B cell (primary cell): ENCODE results near the gene SP140. TPM values are rescaled to one million over a fixed set of nuclear protein-coding genes. Genes with fewer than 3 reads are reported as not detected.
A peak's percentile ranks its signal among the peaks of the same experiment; 100 is the strongest.

Source experiments
- ATAC-seq: fragments of 200-7000 bp; cut with Tn5 transposase; one replicate; pipeline ENCODE4 v1.10.0; 2021; ENCODE audit warnings: low read depth, mild to moderate bottlenecking, moderate number of reproducible peaks, moderate library complexity
- CTCF ChIA-PET: fragments of 350-600 bp; sonication (Branson Sonifier 250); formaldehyde crosslinking; loops from one replicate; lab custom pipeline; 2021; ENCODE audit warnings: antibody characterized with exemption, inconsistent platforms; lab: Charles Lee
- POLR2A ChIA-PET: fragments of 350-600 bp; sonication (Branson Sonifier 250); formaldehyde crosslinking; loops from one replicate; lab custom pipeline; 2021; ENCODE audit warnings: antibody characterized with exemption; lab: Charles Lee
- DNase-seq: peaks from one replicate; pipeline ENCODE4 v3.0.0; 2013
- H2AFZ ChIP-seq: 2 replicates; pipeline ENCODE4 v1.6.1; 2012; ENCODE audit warnings: mild to moderate bottlenecking, low read depth, low read length; ENCODE audit not compliant: insufficient read depth, poor library complexity, severe bottlenecking
- H3K27ac ChIP-seq, 2 donors: 1 replicate in 1 of 2; 2 replicates in 1 of 2; pipeline ENCODE4 v1.5.1; 2012 to 2013; ENCODE audit warnings: low read length in 2 of 2, mild to moderate bottlenecking in 2 of 2, moderate library complexity in 1 of 2
- H3K27me3 ChIP-seq, 4 experiments: fragments of 200-600 bp in 1 of 4; sonication (generic) in 1 of 4; replicated peaks in 1 of 4; 1 replicate in 2 of 4; 2 replicates in 2 of 4; pipeline versions ENCODE4 v1.6.1 to v1.7.0; 2013 to 2016; ENCODE audit warnings: low read length in 3 of 4, mild to moderate bottlenecking in 2 of 4, mixed read lengths in 1 of 4, moderate library complexity in 1 of 4; ENCODE audit not compliant: insufficient read depth in 4 of 4, control insufficient read depth in 3 of 4; ENCODE audit errors: control extremely low read depth in 1 of 4
- H3K36me3 ChIP-seq, 2 experiments: replicated peaks in 1 of 2; 1 replicate in 1 of 2; 2 replicates in 1 of 2; pipeline versions ENCODE4 v1.6.1 to v1.7.1; 2013; ENCODE audit warnings: low read length in 1 of 2; ENCODE audit not compliant: insufficient read depth in 2 of 2, control insufficient read depth in 1 of 2; ENCODE audit errors: control extremely low read depth in 1 of 2, extremely low read depth in 1 of 2
- H3K4me1 ChIP-seq, 2 donors: fragments of 200-600 bp in 1 of 2; sonication (generic) in 1 of 2; 1 replicate in 1 of 2; 2 replicates in 1 of 2; pipeline versions ENCODE4 v1.5.1 to v1.6.1; 2013 to 2017; ENCODE audit warnings: low read length in 2 of 2; ENCODE audit not compliant: control insufficient read depth in 2 of 2, insufficient read depth in 2 of 2
- H3K4me2 ChIP-seq: replicated peaks from 2 replicates; pipeline ENCODE3; 2012; ENCODE audit warnings: mild to moderate bottlenecking, low read depth, low read length; ENCODE audit not compliant: poor library complexity, severe bottlenecking
- H3K4me3 ChIP-seq, 5 experiments: fragments of 200-600 bp in 1 of 5; sonication (generic) in 1 of 5; 1 replicate in 3 of 5; 2 replicates in 2 of 5; pipeline versions ENCODE4 v1.5.1 to v1.7.0; 2011 to 2016; ENCODE audit warnings: low read length in 4 of 5, mild to moderate bottlenecking in 4 of 5, low read depth in 2 of 5, control low read depth in 1 of 5, moderate library complexity in 1 of 5; ENCODE audit not compliant: insufficient read depth in 1 of 5; ENCODE audit errors: control extremely low read depth in 1 of 5, extremely low read depth in 1 of 5
- H3K79me2 ChIP-seq: fragments of 200-600 bp; sonication (generic); one replicate; pipeline ENCODE4 v1.6.0; 2016; ENCODE audit warnings: low read length; ENCODE audit not compliant: control insufficient read depth, insufficient read depth
- H3K9ac ChIP-seq: fragments of 200-600 bp; sonication (generic); 2 replicates; pipeline ENCODE4 v1.6.1; 2017; ENCODE audit warnings: mild to moderate bottlenecking, low read length, moderate library complexity
- H3K9me3 ChIP-seq, 3 donors: one replicate each; pipeline versions ENCODE4 v1.6.1 to v1.7.1; 2013; ENCODE audit warnings: low read length in 2 of 3; ENCODE audit not compliant: control insufficient read depth in 2 of 3, insufficient read depth in 1 of 3; ENCODE audit errors: control extremely low read depth in 1 of 3
- H4K20me1 ChIP-seq: 2 replicates; pipeline ENCODE4 v1.6.0; 2012; ENCODE audit warnings: mild to moderate bottlenecking, low read length; ENCODE audit not compliant: insufficient read depth, control insufficient read depth, poor library complexity, severe bottlenecking
- H3K27ac Mint-ChIP-seq: one replicate; pipeline ENCODE4 v1.8.0; 2021; ENCODE audit warnings: mixed read lengths
- H3K27me3 Mint-ChIP-seq: one replicate; pipeline ENCODE4 v1.8.0; 2021; ENCODE audit warnings: mixed read lengths
- H3K4me1 Mint-ChIP-seq: one replicate; pipeline ENCODE4 v1.8.0; 2021; ENCODE audit warnings: mixed read lengths
- H3K4me3 Mint-ChIP-seq: one replicate; pipeline ENCODE4 v1.8.0; 2021; ENCODE audit warnings: mixed read lengths
- H3K9me3 Mint-ChIP-seq: one replicate; pipeline ENCODE4 v1.8.0; 2022; ENCODE audit warnings: mixed read lengths; ENCODE audit not compliant: insufficient read depth
- CTCF ChIP-seq: fragments of 200-600 bp; IDR thresholded peaks from one replicate; pipeline ENCODE4 v1.8.0; 2022; ENCODE audit warnings: antibody characterized with exemption, mild to moderate bottlenecking
- EZH2 ChIP-seq: IDR thresholded peaks from 2 replicates; pipeline ENCODE4 v1.6.1; 2012; ENCODE audit warnings: borderline replicate concordance, low read depth, mild to moderate bottlenecking, moderate library complexity, low read length; ENCODE audit not compliant: insufficient read depth, poor library complexity, severe bottlenecking
- WGBS: methylation state at CpG from one replicate; pipeline ENCODE4 v1.1.5; 2013; ENCODE audit warnings: missing lambda C conversion rate; ENCODE audit not compliant: insufficient coverage; 5-methylcytosine and 5-hydroxymethylcytosine counted together
- intact Hi-C: fragments of 100-400 bp; cut with micrococcal nuclease; formaldehyde crosslinking; loops from one replicate; pipeline ENCODE4 v1.10.0; 2022
- polyA plus RNA-seq: library from polyadenylated mRNA; depleted of rRNA; stranded (reverse); fragments of >200 nt; gene quantifications from 2 replicates; pipeline ENCODE4 v1.2.3, GENCODE V29; 2012
- total RNA-seq, 2 donors: library from RNA; stranded (reverse); fragments of 120-200 nt in 1 of 2; gene quantifications; 1 replicate in 1 of 2; 2 replicates in 1 of 2; pipeline versions ENCODE4 v1.2.3 to v1.2.4, GENCODE V29; 2013 to 2022

SP140 gene
- total and polyA plus RNA-seq, 2 donors (not counting 1 experiment from before 2014, with no cell fraction given) = 78.7 to 411 TPM

DNA sequence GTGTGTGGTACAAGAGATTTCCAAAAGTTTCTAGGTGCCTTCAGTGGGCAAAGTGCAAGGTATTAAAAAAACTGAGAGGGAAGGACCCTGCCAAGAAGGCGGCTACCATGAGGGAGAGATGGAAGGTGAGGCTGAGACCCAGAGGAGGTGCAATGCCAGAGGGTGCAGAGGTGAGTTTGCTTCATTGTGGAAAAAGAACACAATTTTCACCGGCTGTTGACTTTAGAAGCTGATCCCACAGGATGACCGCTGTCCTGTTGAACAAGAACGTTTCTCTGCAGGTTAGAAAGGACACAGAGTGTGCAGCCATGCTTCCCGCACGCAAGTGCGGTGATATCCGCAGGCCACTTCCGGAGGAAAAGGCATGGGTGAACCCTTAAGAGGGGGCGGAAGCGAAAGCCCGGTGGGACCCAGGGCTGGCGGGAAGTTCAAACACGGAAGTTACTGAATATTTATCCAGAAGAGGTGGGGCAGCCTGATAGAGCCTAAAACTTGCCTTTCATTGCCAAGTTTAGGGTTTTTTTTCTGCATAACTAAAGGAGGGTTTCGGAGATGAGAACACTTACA, 22.3 kb upstream of the SP140 start:
- H2AFZ ChIP-seq = no peak overlapping the region
- H3K27me3 ChIP-seq = no peaks in the 10 kb centered on the region
- H4K20me1 ChIP-seq = peaks cover 15% of the 10 kb centered on the region
- H3K79me2 ChIP-seq = peaks cover 83% of the 10 kb centered on the region
- Mint-ChIP-seq H3K27me3 (no peaks in the 10 kb centered on the region), H3K9me3 (no peaks in the 10 kb centered on the region), H3K4me3 (peak overlapping the region; percentile 74), H3K4me1 (peaks cover 39% of the 10 kb centered on the region), H3K27ac (peak overlapping the region; percentile 87)
- H3K9ac ChIP-seq = no peak overlapping the region
- peak overlapping the region; percentile 9 to 72 for H3K27ac ChIP-seq
- no peaks in the 10 kb centered on the region for H3K9me3 ChIP-seq
- POLR2A ChIA-PET = interaction anchor here (0.7 to 2.5 kb wide), 11 partner anchors 16 to 595 kb away, joined by 3 to 10 read pairs (median 5); partner anchors contain the start of genes SP110 and SP140
- TF ChIP-seq EZH2 = no peak
- TF ChIP-seq CTCF = peak; percentile 1
- peaks cover 24 to 88% of the 10 kb centered on the region in 2 experiments for H3K36me3 ChIP-seq
- CTCF ChIA-PET = interaction anchor here (0.6 to 8.4 kb wide), 50 partner anchors 8 to 595 kb away, joined by 3 to 66 read pairs (median 4); partner anchors contain the start of genes CAB39, SP110, SP140 and SP140L
- peak overlapping the region; percentile 67 for H3K4me2 ChIP-seq
- H3K4me3 ChIP-seq = no peak overlapping the region
- ATAC-seq (peak; percentile 61), DNase-seq (peak; percentile 82)
- intact Hi-C loops = loop anchor here (1.0 to 5.0 kb wide), 4 partner anchors 32 to 509 kb away; partner anchors contain the start of genes CAB39 and SP140L
- 71% methylated on average over 14 of the region's 15 CpGs for WGBS
- H3K4me1 ChIP-seq = peaks cover 57 to 61% of the 10 kb centered on the region in 2 donors

DNA sequence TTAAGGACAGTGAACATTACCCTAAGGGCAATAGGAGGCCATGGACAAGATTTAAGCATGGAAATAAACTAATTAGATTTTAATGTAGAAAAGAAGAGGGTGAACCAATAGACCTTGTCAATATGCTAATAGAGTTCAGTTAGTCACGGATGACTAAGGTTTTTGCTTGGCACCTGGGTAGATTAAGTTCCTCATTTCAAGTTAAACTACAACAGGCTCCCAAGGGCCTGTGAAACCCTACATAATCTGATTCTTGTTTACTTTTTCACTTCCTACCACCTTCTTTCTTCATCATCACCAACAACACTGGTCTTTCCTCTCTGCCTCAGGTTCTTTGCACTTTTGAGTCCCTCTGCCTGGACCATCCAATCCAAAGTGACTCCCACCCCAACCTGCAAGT, 20.5 kb upstream of the SP140 start:
- H3K4me3 Mint-ChIP-seq = peak overlapping the region; percentile 77
- H3K9me3 ChIP-seq = no peaks in the 10 kb centered on the region
- no peaks in the 10 kb centered on the region for H3K27me3 ChIP-seq
- peaks cover 76 to 79% of the 10 kb centered on the region in 2 donors for H3K4me1 ChIP-seq
- ATAC-seq (peak; percentile 66), DNase-seq (peak; percentile 85)
- TF ChIP-seq CTCF (no peak), EZH2 (no peak)
- peak overlapping the region; percentile 36 for H3K9ac ChIP-seq
- intact Hi-C loops = loop anchor here (1.0 to 2.0 kb wide), 4 partner anchors 14 to 62 kb away; partner anchors contain the start of genes SP110 and SP140
- H3K27me3 Mint-ChIP-seq = no peaks in the 10 kb centered on the region
- peak overlapping the region; percentile 77 for H3K27ac ChIP-seq
- peaks cover 12 to 88% of the 10 kb centered on the region in 2 experiments for H3K36me3 ChIP-seq
- peaks cover 8% of the 10 kb centered on the region for H4K20me1 ChIP-seq
- peaks cover 79% of the 10 kb centered on the region for H3K79me2 ChIP-seq
- ChIA-PET CTCF (interaction anchor here (1.2 to 8.4 kb wide), 5 partner anchors 10 to 408 kb away, joined by 4 to 66 read pairs (median 13); partner anchors contain the start of gene SP140), POLR2A (interaction anchor here (1.1 to 1.9 kb wide), 4 partner anchors 12 to 108 kb away, joined by 3 to 7 read pairs (median 4); partner anchors contain the start of gene SP140)
- WGBS = 0% methylated on average over 1 of the region's 1 CpG
- H2AFZ ChIP-seq = no peak overlapping the region
- peak overlapping the region; percentile 93 for H3K27ac Mint-ChIP-seq
- H3K4me3 ChIP-seq = peak overlapping the region in 2 of 5 experiments; percentile 6 to 37
- peak overlapping the region; percentile 67 for H3K4me2 ChIP-seq
- H3K4me1 Mint-ChIP-seq = peaks cover 39% of the 10 kb centered on the region
- H3K9me3 Mint-ChIP-seq = no peaks in the 10 kb centered on the region
